ENCODE data around the gene SLC2A8. TPM values are rescaled to one million over a fixed set of nuclear protein-coding genes. Genes with fewer than 3 reads are reported as not detected.

Gene SLC2A8
- total RNA-seq, 5 donors from 2014 or later (not counting 1 experiment from before 2014, with no cell fraction given), result 1.4 to 6.2 (median 2.6) TPM

DNA sequence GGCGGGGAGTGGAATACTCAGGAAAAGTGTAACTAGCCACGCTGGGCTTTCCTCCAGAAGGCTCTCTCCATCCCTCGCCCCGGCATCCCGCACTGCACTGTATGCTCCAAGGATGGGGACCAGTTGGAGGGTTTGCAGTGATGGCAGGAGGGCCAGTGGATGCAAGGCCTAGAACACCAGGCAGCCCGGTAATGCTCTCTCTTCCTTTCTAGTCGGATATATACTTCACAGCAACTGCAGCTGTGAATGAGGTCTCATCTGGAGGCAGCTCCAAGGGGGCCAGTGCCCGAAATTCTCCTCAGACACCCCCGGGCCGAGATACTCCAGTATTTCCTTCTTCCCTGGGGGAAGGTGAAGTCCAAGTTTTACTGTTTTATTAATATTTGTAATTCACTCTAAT is 10.0 kb upstream of the SLC2A8 start:
- no peak overlapping the region for H3K27ac Mint-ChIP-seq

DNA sequence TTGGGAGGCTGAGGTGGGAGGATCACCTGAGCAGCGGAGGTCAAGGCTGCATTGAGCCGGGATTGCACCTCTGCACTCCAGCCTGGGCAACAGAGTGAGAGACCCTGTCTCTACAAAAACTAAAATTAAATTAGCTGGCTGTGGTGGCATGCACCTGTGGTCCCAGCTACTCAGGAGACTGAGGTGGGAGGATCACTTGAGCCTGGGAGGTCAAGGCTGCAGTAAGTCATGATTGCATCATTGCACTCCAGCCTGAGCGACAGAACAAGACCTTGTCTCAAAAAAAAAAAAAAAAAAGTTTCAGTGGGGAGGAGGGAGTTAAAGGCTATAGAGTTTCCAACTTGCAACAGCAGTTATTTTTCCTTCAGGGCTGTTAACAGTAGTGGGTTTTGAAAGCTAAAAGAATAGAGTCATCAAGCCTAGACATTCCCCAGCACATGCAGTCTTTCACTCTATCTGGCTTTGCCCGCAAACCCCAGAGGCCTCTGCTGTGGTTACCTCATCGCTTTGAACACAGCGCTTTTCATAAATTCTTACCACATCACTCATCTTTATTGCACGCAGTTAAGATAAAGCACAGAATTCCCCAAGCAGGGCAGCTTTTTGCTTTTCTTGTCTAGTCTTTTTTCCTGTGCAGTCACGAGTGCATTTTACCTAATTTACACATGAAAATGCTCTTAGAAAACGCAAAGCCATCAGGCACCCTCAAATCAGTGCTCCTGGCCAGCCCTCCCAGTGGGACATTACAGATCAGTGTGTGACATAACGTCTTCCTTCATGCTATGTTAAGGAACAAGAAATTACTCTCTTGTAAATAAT is 8.7 kb upstream of the SLC2A8 start:
- Mint-ChIP-seq H3K27me3 (peaks cover 61 to 80% of the 10 kb centered on the region in 2 donors), H3K9me3 (no peaks in the 10 kb centered on the region), H3K36me3 (no peaks in the 10 kb centered on the region), H3K4me3 (peak overlapping the region; percentile 22 to 39 (median 36)), H3K4me1 (peaks cover 28 to 46% (median 30%) of the 10 kb centered on the region in 3 donors), H3K27ac (peak overlapping the region; percentile 49 to 58)
- peak; percentile 67 to 95 (median 84) for DNase-seq
- H3K4me1 ChIP-seq (ENCODE audit: control insufficient read depth in 1 of 2, extremely low read depth in 1 of 2, insufficient read depth in 2 of 2, low read length in 2 of 2), result peaks cover 14 to 40% of the 10 kb centered on the region in 2 experiments
- ChIA-PET POLR2A (interaction anchor here (0.7 kb wide), 2 partner anchors 223 to 749 kb away, joined by 3 to 10 read pairs; no protein-coding TSS in a partner anchor), CTCF (interaction anchor here (0.7 to 1.2 kb wide), 4 partner anchors 8 to 340 kb away, joined by 3 to 5 read pairs (median 4); partner anchors contain the start of gene SLC2A8 (in 2 of the 2))
- no peak overlapping the region for H3K27ac ChIP-seq (ENCODE audit: low read length)
- 0% methylated on average over 5 of the region's 10 CpGs for WGBS (ENCODE audit: insufficient coverage)
- no peaks in the 10 kb centered on the region for H3K36me3 ChIP-seq (ENCODE audit: control insufficient read depth in 2 of 2, extremely low read depth in 1 of 2, insufficient read depth in 1 of 2, low read length in 1 of 2)
- ATAC-seq (replicated peaks in 1 of 4), result peak; percentile 97 to 99 (median 98)
- H3K9me3 ChIP-seq, result no peaks in the 10 kb centered on the region
- H3K4me3 ChIP-seq (ENCODE audit: control insufficient read depth in 1 of 2, extremely low read depth in 1 of 2, low read length in 1 of 2), result no peak overlapping the region
- H3K27me3 ChIP-seq (replicated peaks in 1 of 2; ENCODE audit: control insufficient read depth in 2 of 2, extremely low read depth in 1 of 2, insufficient read depth in 2 of 2, low read length in 1 of 2), result peaks cover 7 to 78% of the 10 kb centered on the region in 2 experiments

More for the DNA sequence above, 10.0 kb upstream of the SLC2A8 start:
- ATAC-seq (replicated peaks in 1 of 4), result no peak
- H3K4me1 ChIP-seq (ENCODE audit: control insufficient read depth in 1 of 2, extremely low read depth in 1 of 2, insufficient read depth in 2 of 2, low read length in 2 of 2), result peaks cover 14 to 37% of the 10 kb centered on the region in 2 experiments
- H3K4me1 Mint-ChIP-seq, result peaks cover 28 to 43% (median 30%) of the 10 kb centered on the region in 3 donors
- H3K36me3 ChIP-seq (ENCODE audit: control insufficient read depth in 2 of 2, extremely low read depth in 1 of 2, insufficient read depth in 1 of 2, low read length in 1 of 2), result no peaks in the 10 kb centered on the region
- no peaks in the 10 kb centered on the region for H3K9me3 ChIP-seq
- no peak overlapping the region for H3K27ac ChIP-seq (ENCODE audit: low read length)
- POLR2A ChIA-PET, result no interaction called here
- 96% methylated on average over 5 of the region's 10 CpGs for WGBS (ENCODE audit: insufficient coverage)
- no peak overlapping the region for H3K4me3 Mint-ChIP-seq
- peak in 1 of 35 experiments; percentile 5 for DNase-seq
- H3K27me3 ChIP-seq (replicated peaks in 1 of 2; ENCODE audit: control insufficient read depth in 2 of 2, extremely low read depth in 1 of 2, insufficient read depth in 2 of 2, low read length in 1 of 2), result peaks cover 7 to 76% of the 10 kb centered on the region in 2 experiments
- H3K27me3 Mint-ChIP-seq, result peaks cover 55 to 76% of the 10 kb centered on the region in 2 donors
- no peaks in the 10 kb centered on the region for H3K36me3 Mint-ChIP-seq
- CTCF ChIA-PET, result no interaction called here
- no peak overlapping the region for H3K4me3 ChIP-seq (ENCODE audit: control insufficient read depth in 1 of 2, extremely low read depth in 1 of 2, low read length in 1 of 2)
- H3K9me3 Mint-ChIP-seq, result no peaks in the 10 kb centered on the region

DNA sequence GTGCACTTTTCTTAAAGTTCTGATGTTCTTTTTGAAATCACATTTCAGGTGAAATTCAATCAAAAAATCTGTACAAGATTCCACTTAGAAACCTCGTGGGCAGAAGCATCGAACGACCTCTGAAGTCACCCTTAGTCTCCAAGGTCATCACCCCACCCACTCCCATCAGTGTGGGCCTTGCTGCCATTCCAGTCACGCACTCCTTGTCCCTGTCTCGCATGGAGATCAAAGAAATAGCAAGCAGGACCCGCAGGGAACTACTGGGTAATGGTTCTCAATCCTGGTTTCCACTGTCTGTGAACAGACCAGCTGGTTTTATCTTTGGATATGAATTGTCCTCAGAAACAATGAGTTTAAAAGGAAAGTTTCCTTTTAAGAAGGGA is 8.1 kb upstream of the SLC2A8 start:
- no peak overlapping the region for H3K27ac ChIP-seq (ENCODE audit: low read length)
- peak overlapping the region in 1 of 3 donors; percentile 36 for H3K4me3 Mint-ChIP-seq
- no peak overlapping the region for H3K4me3 ChIP-seq (ENCODE audit: control insufficient read depth in 1 of 2, extremely low read depth in 1 of 2, low read length in 1 of 2)
- WGBS (ENCODE audit: insufficient coverage), result 58% methylated on average over 5 of the region's 6 CpGs
- peaks cover 14 to 40% of the 10 kb centered on the region in 2 experiments for H3K4me1 ChIP-seq (ENCODE audit: control insufficient read depth in 1 of 2, extremely low read depth in 1 of 2, insufficient read depth in 2 of 2, low read length in 2 of 2)
- H3K36me3 Mint-ChIP-seq, result no peaks in the 10 kb centered on the region
- peaks cover 60 to 80% of the 10 kb centered on the region in 2 donors for H3K27me3 Mint-ChIP-seq
- no peaks in the 10 kb centered on the region for H3K36me3 ChIP-seq (ENCODE audit: control insufficient read depth in 2 of 2, extremely low read depth in 1 of 2, insufficient read depth in 1 of 2, low read length in 1 of 2)
- H3K27ac Mint-ChIP-seq, result peak overlapping the region in 1 of 2 donors; percentile 58
- ChIA-PET CTCF (interaction anchor here in 1 of 2 donors (0.7 kb wide), 2 partner anchors 8 to 340 kb away, joined by 4 read pairs; partner anchors contain the start of gene SLC2A8), POLR2A (interaction anchor here (0.7 kb wide), 2 partner anchors 222 to 750 kb away, joined by 3 to 10 read pairs; no protein-coding TSS in a partner anchor)
- no peaks in the 10 kb centered on the region for H3K9me3 ChIP-seq
- H3K27me3 ChIP-seq (replicated peaks in 1 of 2; ENCODE audit: control insufficient read depth in 2 of 2, extremely low read depth in 1 of 2, insufficient read depth in 2 of 2, low read length in 1 of 2), result peaks cover 7 to 76% of the 10 kb centered on the region in 2 experiments
- DNase-seq (no peak), ATAC-seq (replicated peaks in 1 of 4) (no peak)
- no peaks in the 10 kb centered on the region for H3K9me3 Mint-ChIP-seq
- H3K4me1 Mint-ChIP-seq, result peaks cover 28 to 46% (median 30%) of the 10 kb centered on the region in 3 donors

DNA sequence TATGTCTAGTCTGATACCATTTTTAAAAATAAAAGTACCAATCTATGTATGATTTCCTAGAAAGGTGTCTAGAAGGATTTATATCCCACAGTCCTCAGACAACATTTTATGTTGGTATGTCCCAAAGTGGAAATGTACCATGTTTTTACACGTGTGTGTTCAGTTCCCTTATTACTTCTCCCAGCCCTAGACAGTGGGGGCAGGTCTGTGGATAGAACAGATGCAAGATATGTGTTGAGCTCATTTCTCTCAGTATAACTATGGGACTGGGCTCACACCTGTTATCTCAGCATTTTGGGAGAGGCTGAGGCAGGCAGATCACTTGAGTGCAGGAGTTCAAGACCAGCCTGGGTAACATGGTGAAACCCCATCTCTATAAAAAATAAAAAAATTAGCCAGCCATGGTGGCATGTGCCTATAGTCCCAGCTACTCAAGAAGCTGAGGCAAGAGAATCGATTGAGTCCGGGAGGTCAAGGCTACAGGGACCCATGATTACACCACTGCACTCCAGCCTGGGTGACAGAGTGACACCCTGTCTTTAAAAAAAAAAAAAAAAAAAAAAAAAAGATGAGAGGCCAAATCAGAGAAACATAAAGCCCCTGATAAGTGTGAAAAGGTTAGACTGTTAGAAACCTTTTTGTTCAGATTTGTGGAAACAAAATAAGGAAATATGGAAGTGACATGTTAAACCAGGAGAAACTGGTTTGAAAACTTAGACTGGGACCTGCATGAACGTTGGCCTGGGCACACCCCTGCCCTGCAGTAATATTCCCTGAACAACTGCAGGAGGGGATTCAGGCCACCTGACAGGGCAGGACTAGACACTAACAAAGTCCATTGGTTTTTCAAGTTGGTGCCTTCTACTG is 7.4 kb upstream of the SLC2A8 start:
- H3K27me3 ChIP-seq (replicated peaks in 1 of 2; ENCODE audit: control insufficient read depth in 2 of 2, extremely low read depth in 1 of 2, insufficient read depth in 2 of 2, low read length in 1 of 2), result peaks cover 7 to 71% of the 10 kb centered on the region in 2 experiments
- ATAC-seq (replicated peaks in 1 of 4), result no peak
- Mint-ChIP-seq H3K27me3 (peaks cover 58 to 80% of the 10 kb centered on the region in 2 donors), H3K9me3 (no peaks in the 10 kb centered on the region), H3K4me3 (no peak overlapping the region), H3K36me3 (no peaks in the 10 kb centered on the region), H3K4me1 (peaks cover 28 to 46% (median 30%) of the 10 kb centered on the region in 3 donors), H3K27ac (no peak overlapping the region)
- no peaks in the 10 kb centered on the region for H3K36me3 ChIP-seq (ENCODE audit: control insufficient read depth in 2 of 2, extremely low read depth in 1 of 2, insufficient read depth in 1 of 2, low read length in 1 of 2)
- DNase-seq, result peak in 1 of 35 experiments; percentile 4
- WGBS (ENCODE audit: insufficient coverage), result 50% methylated on average over 1 of the region's 4 CpGs
- peaks cover 14 to 40% of the 10 kb centered on the region in 2 experiments for H3K4me1 ChIP-seq (ENCODE audit: control insufficient read depth in 1 of 2, extremely low read depth in 1 of 2, insufficient read depth in 2 of 2, low read length in 2 of 2)
- POLR2A ChIA-PET, result interaction anchor here in 1 of 2 donors (0.7 kb wide), 1 partner anchor 751 kb away, joined by 3 read pairs; no protein-coding TSS in a partner anchor
- no peak overlapping the region for H3K27ac ChIP-seq (ENCODE audit: low read length)
- no peaks in the 10 kb centered on the region for H3K9me3 ChIP-seq
- CTCF ChIA-PET, result no interaction called here
- H3K4me3 ChIP-seq (ENCODE audit: control insufficient read depth in 1 of 2, extremely low read depth in 1 of 2, low read length in 1 of 2), result no peak overlapping the region

DNA sequence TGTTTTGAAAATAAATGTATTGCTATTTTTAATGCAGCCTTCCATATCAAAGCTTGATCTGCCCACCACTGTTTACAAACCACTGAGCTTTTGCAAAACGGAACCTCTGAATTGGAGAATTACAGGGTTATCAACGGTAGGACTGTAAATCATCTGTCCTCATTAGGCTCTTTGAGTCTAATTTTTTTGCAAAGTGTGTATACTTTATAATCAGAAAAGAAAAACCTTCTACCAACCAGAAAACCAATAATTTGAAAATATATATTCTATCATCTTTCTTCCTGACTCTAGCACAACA is 6.8 kb upstream of the SLC2A8 start:
- ATAC-seq (replicated peaks in 1 of 4) (no peak), DNase-seq (no peak)
- Histone ChIP-seq H3K27ac (ENCODE audit: low read length) (no peak overlapping the region), H3K36me3 (ENCODE audit: control insufficient read depth in 2 of 2, extremely low read depth in 1 of 2, insufficient read depth in 1 of 2, low read length in 1 of 2) (no peaks in the 10 kb centered on the region), H3K4me3 (ENCODE audit: control insufficient read depth in 1 of 2, extremely low read depth in 1 of 2, low read length in 1 of 2) (no peak overlapping the region), H3K9me3 (no peaks in the 10 kb centered on the region), H3K27me3 (replicated peaks in 1 of 2; ENCODE audit: control insufficient read depth in 2 of 2, extremely low read depth in 1 of 2, insufficient read depth in 2 of 2, low read length in 1 of 2) (peaks cover 6 to 68% of the 10 kb centered on the region in 2 experiments), H3K4me1 (ENCODE audit: control insufficient read depth in 1 of 2, extremely low read depth in 1 of 2, insufficient read depth in 2 of 2, low read length in 2 of 2) (peaks cover 14 to 40% of the 10 kb centered on the region in 2 experiments)
- H3K4me3 Mint-ChIP-seq, result no peak overlapping the region
- no peaks in the 10 kb centered on the region for H3K36me3 Mint-ChIP-seq
- H3K27ac Mint-ChIP-seq, result no peak overlapping the region
- peaks cover 54 to 79% of the 10 kb centered on the region in 2 donors for H3K27me3 Mint-ChIP-seq
- H3K9me3 Mint-ChIP-seq, result no peaks in the 10 kb centered on the region
- ChIA-PET POLR2A (no interaction called here), CTCF (no interaction called here)
- peaks cover 28 to 46% (median 30%) of the 10 kb centered on the region in 3 donors for H3K4me1 Mint-ChIP-seq
- WGBS (ENCODE audit: insufficient coverage), result no CpG with 5 or more reads among the region's 2 CpGs

DNA sequence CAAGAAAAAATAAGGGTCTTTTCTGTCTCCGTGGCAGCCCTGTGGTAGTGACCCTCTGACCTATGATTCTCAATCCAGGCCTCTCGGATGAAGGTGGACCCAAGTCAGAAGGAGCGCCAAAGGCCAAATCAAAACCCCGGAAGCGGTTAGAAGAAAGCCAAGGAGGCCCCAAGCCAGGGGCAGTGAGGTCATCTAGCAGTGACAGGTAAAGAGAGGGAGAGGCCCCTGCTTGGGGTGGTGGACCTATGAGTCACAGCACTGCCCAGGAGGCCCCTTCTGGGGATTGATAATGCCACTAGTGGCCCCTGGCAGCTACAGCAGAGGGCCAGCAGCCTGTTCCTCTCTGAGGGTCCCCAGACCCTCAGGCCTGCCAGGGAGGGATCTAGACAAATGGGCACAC is 6.4 kb upstream of the SLC2A8 start:
- Histone ChIP-seq H3K9me3 (no peaks in the 10 kb centered on the region), H3K36me3 (ENCODE audit: control insufficient read depth in 2 of 2, extremely low read depth in 1 of 2, insufficient read depth in 1 of 2, low read length in 1 of 2) (no peaks in the 10 kb centered on the region), H3K27me3 (replicated peaks in 1 of 2; ENCODE audit: control insufficient read depth in 2 of 2, extremely low read depth in 1 of 2, insufficient read depth in 2 of 2, low read length in 1 of 2) (peaks cover 10 to 68% of the 10 kb centered on the region in 2 experiments), H3K27ac (ENCODE audit: low read length) (no peak overlapping the region), H3K4me3 (ENCODE audit: control insufficient read depth in 1 of 2, extremely low read depth in 1 of 2, low read length in 1 of 2) (no peak overlapping the region), H3K4me1 (ENCODE audit: control insufficient read depth in 1 of 2, extremely low read depth in 1 of 2, insufficient read depth in 2 of 2, low read length in 2 of 2) (peaks cover 14 to 40% of the 10 kb centered on the region in 2 experiments)
- Mint-ChIP-seq H3K9me3 (no peaks in the 10 kb centered on the region), H3K27me3 (peaks cover 54 to 79% of the 10 kb centered on the region in 2 donors), H3K4me3 (no peak overlapping the region), H3K4me1 (peaks cover 29 to 44% (median 30%) of the 10 kb centered on the region in 3 donors), H3K36me3 (no peaks in the 10 kb centered on the region), H3K27ac (no peak overlapping the region)
- ChIA-PET POLR2A (no interaction called here), CTCF (no interaction called here)
- no peak for ATAC-seq (replicated peaks in 1 of 4)
- 72% methylated on average over 5 of the region's 5 CpGs for WGBS (ENCODE audit: insufficient coverage)
- DNase-seq, result no peak
